RWPE1 (cell line): ENCODE results near the gene MSTN.
A peak's percentile ranks its signal among the peaks of the same experiment; 100 is the strongest.

Experiments used
- CTCF ChIA-PET: fragments of 350-600 bp; sonication (Branson Sonifier 250); formaldehyde crosslinking; extraction: SDS; loops from one replicate; lab custom pipeline; 2021; lab: Yijun Ruan, JAX
- POLR2A ChIA-PET: fragments of 400-600 bp; formaldehyde crosslinking; extraction: SDS; loops from one replicate; lab custom pipeline; 2020; ENCODE audit warnings: antibody characterized with exemption; ENCODE audit not compliant: low non-redundant PET; lab: Yijun Ruan, JAX
- DNase-seq: peaks from one replicate; pipeline ENCODE4 v3.0.0; 2012; ENCODE audit warnings: low spot score
- H3K27ac ChIP-seq: fragments of 450-650 bp; 2 replicates; pipeline ENCODE4 v1.5.1; 2017
- CTCF ChIP-seq: fragments of 450-650 bp; conservative IDR thresholded peaks from 2 replicates; pipeline ENCODE4 v1.5.1; 2017; ENCODE audit warnings: low read depth, mild to moderate bottlenecking

MSTN gene

GRCh38 chr2:190060626-190061025 lies 1.9 kb downstream of the MSTN start:
- ChIA-PET CTCF (no interaction called here), POLR2A (no interaction called here)
- no peak overlapping the region for H3K27ac ChIP-seq
- DNase-seq, result no peak
- TF ChIP-seq CTCF, result no peak

GRCh38 chr2:190060019-190060418 lies 2.5 kb downstream of the MSTN start:
- CTCF ChIA-PET, result no interaction called here
- POLR2A ChIA-PET, result no interaction called here
- no peak for TF ChIP-seq CTCF
- H3K27ac ChIP-seq, result no peak overlapping the region
- no peak for DNase-seq

GRCh38 chr2:190053426-190053825 lies 9.1 kb downstream of the MSTN start:
- DNase-seq, result no peak
- CTCF ChIA-PET, result interaction anchor here (0.7 kb wide), 1 partner anchor 1116 kb away, joined by 3 read pairs; no protein-coding TSS in a partner anchor
- TF ChIP-seq CTCF, result no peak
- POLR2A ChIA-PET, result no interaction called here
- no peak overlapping the region for H3K27ac ChIP-seq

GRCh38 chr2:190052307-190052706 lies 10.2 kb downstream of the MSTN start:
- peak; percentile 35 for DNase-seq
- ChIA-PET CTCF (no interaction called here), POLR2A (no interaction called here)
- no peak overlapping the region for H3K27ac ChIP-seq
- no peak for TF ChIP-seq CTCF

GRCh38 chr2:190051223-190051622 lies 11.3 kb downstream of the MSTN start:
- ChIA-PET CTCF (interaction anchor here (0.6 kb wide), 1 partner anchor 145 kb away, joined by 3 read pairs; no protein-coding TSS in a partner anchor), POLR2A (no interaction called here)
- H3K27ac ChIP-seq, result no peak overlapping the region
- no peak for DNase-seq
- TF ChIP-seq CTCF, result no peak

- CTCF ChIA-PET, result no interaction called here
- POLR2A ChIA-PET, result no interaction called here
- DNase-seq, result no peak
- no peak for TF ChIP-seq CTCF
- no peak overlapping the region for H3K27ac ChIP-seq
Measured at GRCh38 chr2:190050001-190050400, 12.5 kb downstream of the MSTN start.

GRCh38 chr2:190044866-190045265 lies 17.7 kb downstream of the MSTN start:
- ChIA-PET CTCF (no interaction called here), POLR2A (no interaction called here)
- H3K27ac ChIP-seq, result no peak overlapping the region
- DNase-seq, result no peak
- no peak for TF ChIP-seq CTCF
